SH-SY5Y (cell line): ENCODE results near the gene TMEM89.

ENCODE experiments used
- GATA2 ChIP-seq: IDR thresholded peaks from 2 replicates; pipeline ENCODE4 v1.6.1; 2011; ENCODE audit warnings: mild to moderate bottlenecking, low read depth, low read length
- GATA3 ChIP-seq: IDR thresholded peaks from 2 replicates; pipeline ENCODE4 v1.6.1; 2011; ENCODE audit warnings: low read depth, mild to moderate bottlenecking, low read length, moderate library complexity

The TMEM89 gene

GRCh38 chr3:48634661-48635221, 13.2 kb upstream of the TMEM89 start:
- no peak for TF ChIP-seq GATA2
- no peak for TF ChIP-seq GATA3

- TF ChIP-seq GATA2, result no peak
- TF ChIP-seq GATA3, result no peak
Observed at GRCh38 chr3:48633743-48634142, 12.2 kb upstream of the TMEM89 start.

GRCh38 chr3:48633256-48633655, 11.7 kb upstream of the TMEM89 start:
- TF ChIP-seq GATA2 (no peak), GATA3 (no peak)

GRCh38 chr3:48631516-48632448, 10.2 kb upstream of the TMEM89 start:
- TF ChIP-seq GATA2, result no peak
- no peak for TF ChIP-seq GATA3

GRCh38 chr3:48630833-48631232, 9.3 kb upstream of the TMEM89 start:
- TF ChIP-seq GATA2, result no peak
- no peak for TF ChIP-seq GATA3

- TF ChIP-seq GATA2, result no peak
- TF ChIP-seq GATA3, result no peak
Observed at GRCh38 chr3:48630407-48630806, 8.8 kb upstream of the TMEM89 start.

GRCh38 chr3:48629894-48630293, 8.3 kb upstream of the TMEM89 start:
- TF ChIP-seq GATA3 (no peak), GATA2 (no peak)

GRCh38 chr3:48628277-48629017, 6.9 kb upstream of the TMEM89 start:
- TF ChIP-seq GATA2 (no peak), GATA3 (no peak)

- TF ChIP-seq GATA2, result no peak
- TF ChIP-seq GATA3, result no peak
Observed at GRCh38 chr3:48625600-48625999, 4.0 kb upstream of the TMEM89 start.

- no peak for TF ChIP-seq GATA2
- TF ChIP-seq GATA3, result no peak
Observed at GRCh38 chr3:48624767-48625166, 3.2 kb upstream of the TMEM89 start.

GRCh38 chr3:48623851-48624547, 2.4 kb upstream of the TMEM89 start:
- TF ChIP-seq GATA2, result no peak
- no peak for TF ChIP-seq GATA3

- TF ChIP-seq GATA3 (no peak), GATA2 (no peak)
Observed at GRCh38 chr3:48619541-48620524, 1.7 kb downstream of the TMEM89 start.

GRCh38 chr3:48617559-48617958, 4.0 kb downstream of the TMEM89 start:
- TF ChIP-seq GATA3 (no peak), GATA2 (no peak)
